ENCODE data around the gene PARN. TPM values are rescaled to one million over a fixed set of nuclear protein-coding genes. Genes with fewer than 3 reads are reported as not detected.

Gene PARN
- total and polyA plus RNA-seq, 2 donors (not counting 1 experiment from before 2014, with no cell fraction given), result 26.7 to 32.9 TPM

- no peak for DNase-seq (ENCODE audit: low read depth in 2 of 2)
- no peaks in the 10 kb centered on the region for H3K27me3 ChIP-seq (ENCODE audit: control insufficient read depth, insufficient read depth, low read length)
- no peaks in the 10 kb centered on the region for H4K20me1 ChIP-seq (ENCODE audit: control insufficient read depth, extremely low read depth, insufficient read depth, low read length)
- H3K4me2 ChIP-seq (ENCODE audit: extremely low read depth, insufficient read depth, low read length), result peak overlapping the region; percentile 60
- H3K9ac ChIP-seq (ENCODE audit: insufficient read depth, low read length), result no peak overlapping the region
- peaks cover 19% of the 10 kb centered on the region for H3K4me1 ChIP-seq (ENCODE audit: control insufficient read depth, extremely low read depth, insufficient read depth, low read length)
- peak overlapping the region; percentile 53 for H3K27ac ChIP-seq (ENCODE audit: insufficient read depth, low read length)
- no peaks in the 10 kb centered on the region for H3K9me3 ChIP-seq (ENCODE audit: control insufficient read depth, insufficient read depth, low read depth, low read length)
- no peaks in the 10 kb centered on the region for H3K36me3 ChIP-seq (ENCODE audit: control insufficient read depth, insufficient read depth, low read length)
- H3K4me3 ChIP-seq (replicated peaks in 1 of 4; ENCODE audit: control extremely low read depth in 1 of 4, insufficient read depth in 1 of 4, low read depth in 3 of 4, low read length in 4 of 4), result no peak overlapping the region
- no peaks in the 10 kb centered on the region for H3K79me2 ChIP-seq (ENCODE audit: control insufficient read depth, insufficient read depth, low read length)
- H2AFZ ChIP-seq (ENCODE audit: low read length), result no peak overlapping the region
- TF ChIP-seq EZH2 (IDR thresholded peaks at IDR 0.05; ENCODE audit: low read length, missing control alignments) (no peak), CTCF (conservative IDR thresholded peaks at IDR 0.05 in 1 of 2, IDR thresholded peaks at IDR 0.05 in 1 of 2; ENCODE audit: low read depth in 1 of 2, low read length in 2 of 2) (no peak)
Observed at GRCh38 chr16:14502256-14502875, 127.7 kb downstream of the PARN start.

- TF ChIP-seq CTCF (conservative IDR thresholded peaks at IDR 0.05 in 1 of 2, IDR thresholded peaks at IDR 0.05 in 1 of 2; ENCODE audit: low read depth in 1 of 2, low read length in 2 of 2), result no peak
- no peak for TF ChIP-seq EZH2 (IDR thresholded peaks at IDR 0.05; ENCODE audit: low read length, missing control alignments)
- no peak overlapping the region for H3K9ac ChIP-seq (ENCODE audit: insufficient read depth, low read length)
- H2AFZ ChIP-seq (ENCODE audit: low read length), result no peak overlapping the region
Observed at GRCh38 chr16:14501331-14502255, 128.5 kb downstream of the PARN start.

GRCh38 chr16:14500791-14501190 is 129.3 kb downstream of the PARN start:
- no peaks in the 10 kb centered on the region for H3K27me3 ChIP-seq (ENCODE audit: control insufficient read depth, insufficient read depth, low read length)
- peaks cover 19% of the 10 kb centered on the region for H3K4me1 ChIP-seq (ENCODE audit: control insufficient read depth, extremely low read depth, insufficient read depth, low read length)
- H2AFZ ChIP-seq (ENCODE audit: low read length), result no peak overlapping the region
- H3K36me3 ChIP-seq (ENCODE audit: control insufficient read depth, insufficient read depth, low read length), result no peaks in the 10 kb centered on the region
- no peaks in the 10 kb centered on the region for H3K9me3 ChIP-seq (ENCODE audit: control insufficient read depth, insufficient read depth, low read depth, low read length)
- no peak overlapping the region for H3K9ac ChIP-seq (ENCODE audit: insufficient read depth, low read length)
- TF ChIP-seq EZH2 (IDR thresholded peaks at IDR 0.05; ENCODE audit: low read length, missing control alignments), result no peak
- TF ChIP-seq CTCF (conservative IDR thresholded peaks at IDR 0.05 in 1 of 2, IDR thresholded peaks at IDR 0.05 in 1 of 2; ENCODE audit: low read depth in 1 of 2, low read length in 2 of 2), result no peak
- peak; percentile 40 to 48 for DNase-seq (ENCODE audit: low read depth in 2 of 2)
- no peaks in the 10 kb centered on the region for H4K20me1 ChIP-seq (ENCODE audit: control insufficient read depth, extremely low read depth, insufficient read depth, low read length)
- peak overlapping the region; percentile 53 for H3K27ac ChIP-seq (ENCODE audit: insufficient read depth, low read length)
- H3K79me2 ChIP-seq (ENCODE audit: control insufficient read depth, insufficient read depth, low read length), result no peaks in the 10 kb centered on the region
- H3K4me3 ChIP-seq (replicated peaks in 1 of 4; ENCODE audit: control extremely low read depth in 1 of 4, insufficient read depth in 1 of 4, low read depth in 3 of 4, low read length in 4 of 4), result no peak overlapping the region
- peak overlapping the region; percentile 11 for H3K4me2 ChIP-seq (ENCODE audit: extremely low read depth, insufficient read depth, low read length)

More at GRCh38 chr16:14501331-14502255, 128.5 kb downstream of the PARN start:
- no peaks in the 10 kb centered on the region for H3K9me3 ChIP-seq (ENCODE audit: control insufficient read depth, insufficient read depth, low read depth, low read length)
- H3K27ac ChIP-seq (ENCODE audit: insufficient read depth, low read length), result peak overlapping the region; percentile 53
- no peaks in the 10 kb centered on the region for H4K20me1 ChIP-seq (ENCODE audit: control insufficient read depth, extremely low read depth, insufficient read depth, low read length)
- DNase-seq (ENCODE audit: low read depth in 2 of 2), result peak; percentile 95 to 98
- no peak overlapping the region for H3K4me3 ChIP-seq (replicated peaks in 1 of 4; ENCODE audit: control extremely low read depth in 1 of 4, insufficient read depth in 1 of 4, low read depth in 3 of 4, low read length in 4 of 4)
- H3K36me3 ChIP-seq (ENCODE audit: control insufficient read depth, insufficient read depth, low read length), result no peaks in the 10 kb centered on the region
- H3K27me3 ChIP-seq (ENCODE audit: control insufficient read depth, insufficient read depth, low read length), result no peaks in the 10 kb centered on the region
- peak overlapping the region; percentile 60 for H3K4me2 ChIP-seq (ENCODE audit: extremely low read depth, insufficient read depth, low read length)
- H3K79me2 ChIP-seq (ENCODE audit: control insufficient read depth, insufficient read depth, low read length), result no peaks in the 10 kb centered on the region
- H3K4me1 ChIP-seq (ENCODE audit: control insufficient read depth, extremely low read depth, insufficient read depth, low read length), result peaks cover 19% of the 10 kb centered on the region
